Measurements from ENCODE around the gene MIP.

GRCh38 chr12:56461235-56462159, 7.0 kb upstream of the MIP start:
- TF ChIP-seq, protein P1, sequence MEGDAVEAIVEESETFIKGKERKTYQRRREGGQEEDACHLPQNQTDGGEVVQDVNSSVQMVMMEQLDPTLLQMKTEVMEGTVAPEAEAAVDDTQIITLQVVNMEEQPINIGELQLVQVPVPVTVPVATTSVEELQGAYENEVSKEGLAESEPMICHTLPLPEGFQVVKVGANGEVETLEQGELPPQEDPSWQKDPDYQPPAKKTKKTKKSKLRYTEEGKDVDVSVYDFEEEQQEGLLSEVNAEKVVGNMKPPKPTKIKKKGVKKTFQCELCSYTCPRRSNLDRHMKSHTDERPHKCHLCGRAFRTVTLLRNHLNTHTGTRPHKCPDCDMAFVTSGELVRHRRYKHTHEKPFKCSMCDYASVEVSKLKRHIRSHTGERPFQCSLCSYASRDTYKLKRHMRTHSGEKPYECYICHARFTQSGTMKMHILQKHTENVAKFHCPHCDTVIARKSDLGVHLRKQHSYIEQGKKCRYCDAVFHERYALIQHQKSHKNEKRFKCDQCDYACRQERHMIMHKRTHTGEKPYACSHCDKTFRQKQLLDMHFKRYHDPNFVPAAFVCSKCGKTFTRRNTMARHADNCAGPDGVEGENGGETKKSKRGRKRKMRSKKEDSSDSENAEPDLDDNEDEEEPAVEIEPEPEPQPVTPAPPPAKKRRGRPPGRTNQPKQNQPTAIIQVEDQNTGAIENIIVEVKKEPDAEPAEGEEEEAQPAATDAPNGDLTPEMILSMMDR (IDR thresholded peaks at IDR 0.05): no peak
- TF ChIP-seq POLR2AphosphoS5 (IDR thresholded peaks at IDR 0.05; ENCODE audit: insufficient read depth in 1 of 2, low read depth in 1 of 2) (no peak), POLR2A (IDR thresholded peaks at IDR 0.05) (no peak)

Data from vagina (tissue), 2 donors.